Inflammatory macrophage treated with lipopolysaccharide for 4 hours (primary cell): Measurements from ENCODE around the gene NXPH1.
A peak's percentile ranks its signal among the peaks of the same experiment; 100 is the strongest.

Source experiments
- DNase-seq: peaks from one replicate; pipeline ENCODE4 v3.0.0-alpha.2; 2020

Gene NXPH1

DNA sequence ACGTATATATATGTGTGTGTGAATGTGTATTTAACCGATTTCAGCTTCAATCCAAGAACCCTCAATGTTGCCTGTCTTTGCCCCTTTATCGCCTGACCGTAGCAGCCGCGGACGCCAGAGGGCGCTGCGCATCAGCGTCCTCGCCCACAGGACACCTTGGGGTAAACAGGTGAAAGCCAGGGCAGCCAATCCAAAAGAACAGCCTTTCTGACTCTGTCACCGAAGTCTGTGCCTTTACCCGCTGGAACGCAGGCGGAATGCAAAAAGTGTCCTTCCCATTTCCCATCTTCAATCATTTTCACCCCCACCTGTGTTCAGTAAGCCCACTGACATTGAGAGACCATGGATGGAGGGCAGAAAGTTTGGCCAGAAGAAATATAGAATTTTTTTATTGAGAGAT lies 3.6 kb downstream of the NXPH1 start:
- peak; percentile 3 for DNase-seq

DNA sequence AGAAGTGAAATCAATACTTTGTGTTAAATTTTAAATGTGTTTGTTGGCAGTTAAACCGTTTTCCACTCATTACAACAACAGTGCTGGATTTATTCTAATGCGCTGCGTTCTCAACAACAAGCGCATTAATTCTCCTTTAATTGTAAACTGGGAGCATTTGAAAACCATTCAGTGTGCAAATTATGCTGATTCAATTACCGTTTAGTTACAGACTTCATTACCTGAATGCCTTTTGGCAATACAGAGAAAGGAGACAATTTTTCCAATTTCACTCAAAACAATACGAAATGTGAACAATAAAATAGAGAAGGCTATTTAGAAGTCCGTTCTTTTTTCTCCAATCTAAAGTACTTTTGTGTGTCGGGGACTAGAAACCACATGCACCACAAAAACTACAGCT lies 4.2 kb downstream of the NXPH1 start:
- no peak for DNase-seq

DNA sequence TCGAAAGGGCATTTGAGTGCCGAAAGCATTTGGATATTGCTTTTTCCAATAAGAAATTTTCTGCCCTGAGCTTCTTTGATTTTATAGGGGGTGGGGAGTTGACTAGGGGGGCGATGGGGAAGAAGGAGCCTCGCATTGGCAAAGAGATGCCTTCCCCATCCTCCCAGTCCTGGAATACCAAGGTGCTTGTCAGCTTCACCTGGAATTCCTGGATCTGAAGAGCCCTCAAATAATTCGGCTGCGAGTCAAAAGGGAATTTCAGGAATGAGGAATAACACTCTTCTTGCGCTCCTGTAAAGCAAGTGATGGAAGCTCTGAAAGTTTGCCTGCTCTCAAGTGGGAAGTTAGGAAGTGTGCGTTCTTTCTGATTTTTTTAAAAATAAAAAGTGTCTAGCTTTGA lies 7.3 kb downstream of the NXPH1 start:
- no peak for DNase-seq

DNA sequence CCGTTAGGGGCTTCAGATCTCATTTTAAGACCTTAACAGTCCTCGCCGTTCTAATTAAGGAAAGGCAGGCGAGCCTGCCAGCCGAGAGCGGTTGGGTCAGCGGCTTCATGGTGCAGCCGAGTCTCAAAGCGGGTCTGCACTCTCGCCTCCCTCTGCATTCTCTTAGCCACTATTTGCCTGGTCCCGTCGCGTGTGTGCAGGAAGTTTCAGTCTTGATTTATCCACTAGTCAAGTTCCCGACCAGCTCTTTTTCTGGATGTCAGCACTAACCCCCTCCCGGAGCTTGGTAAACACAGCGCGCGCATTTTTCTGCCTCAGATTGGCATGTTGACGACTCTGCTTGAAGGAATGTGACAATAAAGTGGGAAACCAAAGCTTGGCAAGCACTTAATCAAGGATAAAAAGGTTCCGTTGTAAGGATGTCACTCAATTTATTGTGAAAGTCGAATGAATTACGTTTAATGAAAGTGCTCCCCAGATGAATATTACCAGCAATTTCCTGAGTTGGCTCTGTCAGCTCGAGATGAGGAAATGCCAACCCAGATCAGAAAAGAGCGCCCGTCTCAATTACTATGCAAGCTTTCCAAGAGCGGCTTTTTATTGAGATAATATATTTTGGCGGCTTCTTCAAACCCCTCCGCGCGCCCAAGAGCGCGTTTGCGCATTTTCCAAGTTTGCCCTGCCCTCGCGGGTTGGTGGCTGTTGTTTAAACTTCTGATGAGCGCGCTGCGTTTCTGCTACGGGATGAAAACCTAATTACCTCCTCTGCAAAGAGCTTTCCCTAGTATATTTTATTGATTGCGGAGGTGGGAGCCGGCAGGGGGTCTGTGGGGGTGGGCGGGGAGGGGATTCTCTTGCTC lies 7.9 kb downstream of the NXPH1 start:
- DNase-seq = no peak

DNA sequence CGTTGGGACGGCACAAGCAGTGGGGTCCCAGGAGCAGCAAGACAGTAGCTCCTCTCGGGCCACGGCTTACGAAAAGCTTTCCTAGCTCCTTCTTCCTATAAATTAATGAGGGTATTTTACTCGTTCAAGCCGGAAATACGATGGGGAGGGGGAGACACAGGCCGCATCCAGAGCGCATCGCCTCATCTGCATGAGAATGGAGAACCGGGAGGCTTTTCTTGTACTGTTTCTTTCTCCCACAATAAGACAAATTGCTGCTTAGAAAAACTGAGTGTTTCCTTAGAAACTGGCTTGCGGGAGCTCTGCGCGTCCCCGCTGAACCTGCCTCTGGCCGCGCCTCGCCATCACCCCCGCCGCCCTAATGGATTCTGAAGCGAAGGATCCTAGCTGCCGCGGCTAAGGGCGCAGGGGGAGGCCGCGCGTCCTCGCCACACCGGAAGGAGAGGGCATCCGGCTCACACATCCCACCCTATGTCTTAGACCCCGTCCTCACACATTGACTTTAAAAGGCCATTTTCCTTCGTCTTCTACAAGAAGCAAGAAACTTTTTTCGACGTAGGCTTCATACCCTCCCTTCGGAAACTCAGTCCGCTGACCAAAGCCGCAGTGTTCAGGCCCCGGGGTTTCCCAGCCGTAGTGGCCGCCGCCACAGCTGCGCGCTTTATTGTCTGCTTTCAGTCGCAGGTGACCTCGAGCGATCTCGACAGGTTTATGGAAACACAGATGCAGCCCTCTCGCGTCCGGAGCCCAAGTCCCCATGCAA lies 8.8 kb downstream of the NXPH1 start:
- DNase-seq = no peak

DNA sequence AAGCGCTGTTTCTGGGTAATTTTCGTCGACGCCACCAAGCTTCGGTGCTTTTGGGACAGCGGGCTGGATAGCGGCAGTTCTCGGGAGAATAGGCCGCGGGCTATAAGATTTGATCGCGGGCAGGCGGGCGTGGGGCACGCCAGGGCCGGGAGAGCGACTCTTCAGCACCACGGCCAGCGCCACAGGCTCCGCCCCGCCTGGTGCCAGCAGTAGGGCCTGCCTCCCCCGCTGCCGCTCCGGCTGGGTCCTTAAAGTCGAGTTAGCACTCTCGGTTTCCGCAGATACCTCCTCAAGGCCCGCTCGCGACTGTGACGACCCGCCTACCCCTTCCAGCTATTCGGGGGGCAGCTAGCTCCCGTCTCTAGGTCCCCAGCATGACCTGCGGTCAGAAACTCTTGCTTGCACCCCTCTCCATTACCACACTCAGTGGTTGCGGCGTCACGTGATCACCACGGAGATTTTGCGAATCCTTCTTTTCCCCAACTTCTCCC lies 9.4 kb downstream of the NXPH1 start:
- DNase-seq = peak; percentile 30

- DNase-seq = no peak
Measured at GRCh38 chr7:8443576-8444467, 10.4 kb downstream of the NXPH1 start.

DNA sequence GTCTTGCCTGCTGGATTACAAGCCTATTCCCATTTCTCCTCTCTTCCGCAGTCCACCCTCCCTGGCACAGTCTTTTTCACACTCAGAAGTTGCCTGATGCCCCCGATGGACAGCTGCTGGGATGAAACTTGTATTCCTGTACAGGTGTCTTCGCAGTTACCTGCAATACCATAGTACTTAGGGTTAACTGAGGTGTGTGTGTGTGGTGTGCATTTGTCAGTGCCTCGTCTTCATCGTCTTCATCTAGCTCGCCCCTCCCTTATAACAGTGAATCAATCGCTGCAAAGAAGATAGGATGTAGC lies 11.0 kb downstream of the NXPH1 start:
- no peak for DNase-seq

GRCh38 chr7:8453535-8453934 lies 20.1 kb downstream of the NXPH1 start:
- no peak for DNase-seq

GRCh38 chr7:8455426-8455825 lies 22.0 kb downstream of the NXPH1 start:
- no peak for DNase-seq

DNA sequence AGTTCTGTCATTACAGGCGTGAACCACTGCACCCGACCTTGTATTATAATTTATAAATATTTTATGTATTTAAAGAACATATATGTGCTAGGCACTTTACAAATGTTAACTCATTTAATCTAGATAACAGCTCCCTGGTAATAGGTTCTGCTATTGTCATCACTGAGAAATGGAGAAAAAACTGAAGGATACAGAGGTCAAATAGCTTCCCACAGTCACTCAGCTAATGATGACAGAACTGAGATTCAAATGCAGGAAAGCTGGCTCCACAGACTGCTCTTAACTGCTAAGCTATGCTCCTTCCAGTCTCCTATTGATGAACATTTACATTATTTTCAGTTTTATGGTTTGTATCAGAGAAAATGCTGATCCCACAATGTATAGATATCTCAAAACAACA lies 28.9 kb downstream of the NXPH1 start:
- no peak for DNase-seq

DNA sequence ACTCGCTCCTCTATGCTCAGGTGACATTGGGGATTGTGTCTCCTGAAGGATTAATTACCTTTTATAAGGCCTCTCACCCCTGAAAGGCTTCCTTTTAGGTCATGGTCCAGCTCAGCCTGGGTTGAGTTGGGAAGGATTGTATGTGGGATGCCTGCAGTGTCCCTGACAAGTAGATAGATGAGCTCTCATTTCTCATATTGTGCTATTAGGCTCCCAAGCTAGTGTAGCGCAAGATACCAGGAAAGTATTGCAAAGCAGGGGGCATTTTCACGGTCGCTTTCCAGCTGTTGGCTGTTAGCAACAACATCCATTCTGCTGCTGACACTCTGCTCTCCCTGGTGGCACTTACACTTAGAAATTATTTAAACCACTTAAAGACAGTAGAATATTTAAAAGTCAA lies 31.9 kb downstream of the NXPH1 start:
- DNase-seq = no peak

DNA sequence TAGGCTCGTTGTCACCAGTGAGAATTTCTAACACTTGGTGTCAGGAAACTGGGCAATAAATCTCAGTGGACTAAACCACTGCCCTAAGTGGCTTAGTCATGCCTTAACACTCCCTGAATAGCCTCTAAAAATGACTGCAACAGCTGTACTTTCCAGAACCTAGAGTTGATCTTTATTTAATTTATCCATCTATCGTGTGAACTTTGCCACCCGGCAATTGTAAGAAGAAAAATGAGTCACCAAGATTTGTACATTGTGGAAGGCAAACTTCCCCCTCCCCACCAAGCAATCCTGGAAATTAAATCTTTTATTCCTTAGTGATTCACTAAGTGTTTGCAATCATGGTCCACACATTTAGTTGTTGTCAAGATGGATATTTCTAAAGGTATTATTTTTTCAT lies 47.1 kb downstream of the NXPH1 start:
- peak; percentile 0 for DNase-seq

- DNase-seq = no peak
Measured at GRCh38 chr7:8481096-8481495, 47.7 kb downstream of the NXPH1 start.

DNA sequence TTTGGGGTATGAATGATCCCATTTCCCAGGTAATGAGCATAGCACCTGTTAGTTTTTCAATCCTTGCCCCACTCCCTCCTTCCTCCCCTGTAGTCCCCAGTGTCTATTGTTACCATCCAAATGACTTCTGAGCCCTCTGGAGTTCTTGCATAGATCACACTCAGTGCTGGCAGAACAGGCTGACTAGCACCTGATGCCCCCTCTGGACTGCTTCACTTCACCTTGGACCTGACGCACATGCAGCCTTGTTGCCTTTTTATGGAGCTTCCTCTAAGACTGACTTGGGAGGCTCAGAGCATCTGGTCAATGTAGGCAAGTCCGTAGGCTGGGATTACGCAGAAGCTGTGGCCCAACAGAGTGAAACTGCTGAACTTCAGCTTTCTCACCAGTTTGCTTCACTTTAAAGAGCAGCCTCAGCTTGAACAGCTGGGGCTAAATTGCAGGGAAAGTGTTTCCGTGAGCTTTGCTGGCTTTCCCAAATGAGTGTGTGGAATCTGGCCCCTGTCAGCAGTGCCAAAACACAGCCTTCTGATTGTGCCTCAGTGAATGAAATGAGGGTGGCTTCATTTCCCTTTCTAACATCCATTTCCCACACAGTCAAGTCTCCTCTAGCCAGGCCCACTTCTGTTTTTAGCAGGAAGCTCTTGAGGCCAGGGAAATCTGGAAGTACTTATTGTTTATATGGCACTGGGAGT lies 48.5 kb downstream of the NXPH1 start:
- peak; percentile 79 for DNase-seq

DNA sequence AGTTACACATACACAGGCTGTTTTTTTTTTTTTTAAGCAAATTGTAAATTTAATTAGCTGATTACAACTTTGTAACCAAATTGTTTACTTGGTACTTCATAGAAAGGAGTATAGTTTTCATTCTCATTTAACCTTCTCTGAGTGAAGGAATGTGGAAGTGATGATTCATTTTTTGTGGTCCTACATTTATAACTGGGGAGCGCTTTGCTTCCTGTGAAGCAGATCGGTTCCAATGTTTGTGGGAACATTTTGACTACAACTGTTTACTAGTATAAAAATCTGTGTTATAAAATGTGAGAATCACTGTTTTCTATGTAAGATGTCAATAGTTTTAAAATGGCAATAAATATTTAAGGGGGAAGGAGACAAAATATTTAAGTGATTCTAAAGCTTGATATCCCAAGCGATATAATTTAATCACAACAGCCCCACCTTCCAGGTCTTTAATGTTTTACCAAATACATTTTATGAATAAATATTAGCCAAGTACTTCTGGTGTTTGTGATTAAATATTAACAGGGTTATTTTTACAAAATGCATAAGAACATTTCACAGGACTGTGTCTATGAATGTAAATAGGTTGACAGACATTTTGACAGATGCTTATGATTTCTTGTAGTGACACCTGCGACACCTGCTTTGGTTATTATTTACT lies 57.1 kb downstream of the NXPH1 start:
- DNase-seq = no peak

GRCh38 chr7:8491106-8491505 lies 57.7 kb downstream of the NXPH1 start:
- no peak for DNase-seq

DNA sequence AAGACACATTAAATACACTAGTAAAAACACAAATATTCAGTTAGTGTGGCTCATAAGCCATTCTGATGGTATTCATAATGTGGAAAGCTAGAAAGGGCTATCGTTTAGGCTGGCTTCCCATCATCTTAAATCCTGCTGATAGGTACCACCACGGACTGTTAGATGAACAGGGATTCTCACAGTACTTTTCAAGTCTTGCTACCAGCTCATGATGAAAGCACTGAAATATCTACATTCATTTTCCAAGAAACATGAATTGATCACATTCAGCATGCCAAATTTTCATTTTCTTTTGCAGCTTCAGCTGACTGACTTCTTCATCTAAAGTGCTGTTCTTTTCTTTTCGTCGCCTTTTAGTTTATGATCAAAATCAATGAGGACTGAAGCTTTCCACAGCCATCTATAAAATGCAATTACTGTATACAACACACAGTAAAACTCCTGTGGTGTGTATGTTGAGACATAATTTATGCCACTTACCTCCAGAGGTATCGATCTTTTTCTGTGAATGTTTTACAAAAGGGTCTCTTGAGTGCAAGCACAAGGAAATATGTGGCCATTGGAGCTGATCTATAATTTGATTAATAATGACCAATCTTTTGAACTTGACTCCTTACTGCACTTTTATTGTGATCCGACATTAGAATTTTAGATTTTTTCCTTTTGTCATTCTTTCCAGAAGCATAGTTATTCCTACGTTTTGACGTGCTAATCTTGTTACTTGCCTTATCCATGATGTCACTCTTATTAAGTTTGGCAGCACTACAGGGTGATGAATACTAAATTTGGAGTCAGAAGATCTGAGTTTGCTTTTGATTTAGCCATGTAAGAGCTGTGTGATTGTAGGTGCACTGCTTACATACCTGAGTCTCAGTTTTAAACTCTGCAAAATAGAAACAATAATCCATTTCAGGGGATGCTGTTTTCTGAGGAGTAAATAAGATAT lies 58.4 kb downstream of the NXPH1 start:
- no peak for DNase-seq

DNA sequence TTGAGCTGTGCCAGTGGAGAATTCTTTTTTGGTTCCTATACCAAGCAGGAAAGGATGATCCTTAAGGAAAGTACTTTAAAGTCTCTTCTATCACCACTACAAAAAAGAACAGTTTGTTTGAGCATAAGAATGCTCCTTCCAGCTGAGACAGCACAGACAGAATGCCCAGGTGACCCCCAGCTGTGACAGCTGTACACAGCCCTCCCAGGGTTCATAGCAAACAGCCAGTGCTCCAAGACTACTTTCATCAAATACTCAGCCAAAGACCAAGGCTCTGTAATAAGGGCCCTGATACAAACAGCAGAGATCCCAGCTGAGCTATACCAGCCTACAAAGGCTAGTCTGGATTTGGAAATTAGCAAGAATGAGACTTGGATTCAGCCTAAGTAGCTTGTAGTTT lies 65.7 kb downstream of the NXPH1 start:
- no peak for DNase-seq

DNA sequence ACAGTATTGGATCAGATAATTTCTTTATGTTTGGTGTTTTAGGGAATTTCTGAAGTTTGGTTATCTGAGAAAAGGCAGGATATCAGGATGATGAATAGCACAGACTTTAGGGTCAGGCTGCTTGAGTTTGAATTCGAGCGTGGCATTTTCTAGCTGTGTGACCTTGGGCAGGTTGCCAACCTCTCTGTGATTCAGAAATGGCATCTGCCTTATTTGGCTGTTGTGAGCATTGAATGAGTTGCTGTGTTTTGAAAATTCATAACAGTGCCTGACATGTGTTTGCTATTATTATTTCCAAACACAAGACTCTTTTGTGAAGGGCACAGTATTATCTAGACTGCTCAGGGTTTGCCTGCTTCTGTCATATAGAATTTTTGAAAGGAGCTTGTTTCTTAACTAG lies 66.9 kb downstream of the NXPH1 start:
- DNase-seq = no peak

DNA sequence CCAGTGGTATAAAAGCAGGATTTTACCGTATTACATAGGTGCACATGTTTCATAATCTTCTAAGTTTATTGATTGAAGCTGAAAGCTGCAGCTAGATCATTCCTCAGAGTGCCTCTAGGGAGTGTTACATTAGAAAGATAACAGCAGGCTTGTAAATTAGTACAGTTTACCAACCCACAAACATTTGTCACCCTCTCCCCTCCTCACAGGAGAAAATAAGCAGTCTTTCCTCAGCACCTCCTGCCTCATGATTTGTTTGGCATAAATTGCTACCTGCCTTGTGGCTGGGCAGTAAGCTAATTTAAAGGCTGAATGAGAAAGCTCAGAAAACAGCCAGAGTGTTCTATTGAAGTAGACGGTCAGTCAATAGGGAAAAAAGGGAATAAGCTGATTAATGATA lies 74.2 kb downstream of the NXPH1 start:
- no peak for DNase-seq
